Measurements from ENCODE around the gene PKD1L1. TPM values are rescaled to one million over a fixed set of nuclear protein-coding genes. Genes with fewer than 3 reads are reported as not detected.

The PKD1L1 gene
- total RNA-seq, 1 experiment from 2014 or later, result 0.24 TPM

DNA sequence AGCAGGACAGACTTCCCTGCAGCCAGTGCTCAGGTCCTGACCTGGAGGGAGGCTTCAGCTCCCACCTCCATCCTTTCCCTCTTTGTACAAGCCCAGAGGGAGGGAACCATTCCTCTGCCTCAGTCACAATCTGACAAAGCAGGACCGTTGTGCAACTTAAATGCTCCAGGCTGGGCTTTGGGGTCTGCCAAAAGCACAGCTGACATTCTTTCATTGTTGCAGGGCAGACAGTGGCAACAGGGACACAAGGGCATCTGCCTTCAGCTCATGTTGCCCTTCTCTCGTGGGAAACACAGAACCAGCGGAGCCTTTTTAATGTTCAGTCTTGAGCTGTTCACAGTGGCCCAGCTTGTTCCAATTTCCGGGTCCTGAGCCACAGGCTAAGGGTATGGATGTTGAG, 210.7 kb downstream of the PKD1L1 start:
- CTCF ChIA-PET, result interaction anchor here (1.0 kb wide), 1 partner anchor 12 kb away, joined by 3 read pairs; no protein-coding TSS in a partner anchor
- Mint-ChIP-seq H3K27me3 (ENCODE audit: unreplicated experiment) (no peaks in the 10 kb centered on the region), H3K4me1 (ENCODE audit: low read depth, unreplicated experiment) (peaks cover 21% of the 10 kb centered on the region), H3K4me3 (ENCODE audit: low read depth, unreplicated experiment) (no peak overlapping the region), H3K9me3 (ENCODE audit: low read depth, unreplicated experiment) (no peaks in the 10 kb centered on the region), H3K27ac (ENCODE audit: unreplicated experiment) (no peak overlapping the region), H3K36me3 (ENCODE audit: insufficient read depth, unreplicated experiment) (no peaks in the 10 kb centered on the region)
- no peak for TF ChIP-seq CTCF (IDR thresholded peaks at IDR 0.05; ENCODE audit: unreplicated experiment)
- no TSS peak for BruUV-seq (replicated peaks)
- intact Hi-C loops (cut with micrococcal nuclease; ENCODE audit: unreplicated experiment), result no loop called here
- no peak for DNase-seq

- no TSS peak for BruUV-seq (replicated peaks)
- no peak overlapping the region for H3K4me3 Mint-ChIP-seq (ENCODE audit: low read depth, unreplicated experiment)
- no peaks in the 10 kb centered on the region for H3K27me3 Mint-ChIP-seq (ENCODE audit: unreplicated experiment)
- no peak for DNase-seq
- H3K36me3 Mint-ChIP-seq (ENCODE audit: insufficient read depth, unreplicated experiment), result no peaks in the 10 kb centered on the region
- H3K9me3 Mint-ChIP-seq (ENCODE audit: low read depth, unreplicated experiment), result no peaks in the 10 kb centered on the region
- H3K27ac Mint-ChIP-seq (ENCODE audit: unreplicated experiment), result no peak overlapping the region
- CTCF ChIA-PET, result interaction anchor here (0.6 to 1.7 kb wide), 3 partner anchors 9 to 292 kb away, joined by 3 to 7 read pairs (median 4); no protein-coding TSS in a partner anchor
- no peak for TF ChIP-seq CTCF (IDR thresholded peaks at IDR 0.05; ENCODE audit: unreplicated experiment)
- H3K4me1 Mint-ChIP-seq (ENCODE audit: low read depth, unreplicated experiment), result peaks cover 21% of the 10 kb centered on the region
- intact Hi-C loops (cut with micrococcal nuclease; ENCODE audit: unreplicated experiment), result no loop called here
These were observed 212.6 kb downstream of the PKD1L1 start for GRCh38 chr7:47735431-47736345.

GRCh38 chr7:47734949-47735291, 213.3 kb downstream of the PKD1L1 start:
- intact Hi-C loops (cut with micrococcal nuclease; ENCODE audit: unreplicated experiment), result no loop called here
- BruUV-seq (replicated peaks), result no TSS peak
- Mint-ChIP-seq H3K36me3 (ENCODE audit: insufficient read depth, unreplicated experiment) (no peaks in the 10 kb centered on the region), H3K9me3 (ENCODE audit: low read depth, unreplicated experiment) (no peaks in the 10 kb centered on the region), H3K4me3 (ENCODE audit: low read depth, unreplicated experiment) (peak overlapping the region; percentile 5), H3K27ac (ENCODE audit: unreplicated experiment) (no peak overlapping the region), H3K27me3 (ENCODE audit: unreplicated experiment) (no peaks in the 10 kb centered on the region), H3K4me1 (ENCODE audit: low read depth, unreplicated experiment) (peaks cover 27% of the 10 kb centered on the region)
- CTCF ChIA-PET, result interaction anchor here (0.6 to 1.7 kb wide), 3 partner anchors 8 to 28 kb away, joined by 3 to 4 read pairs (median 4); no protein-coding TSS in a partner anchor
- DNase-seq, result no peak
- no peak for TF ChIP-seq CTCF (IDR thresholded peaks at IDR 0.05; ENCODE audit: unreplicated experiment)

GRCh38 chr7:47734287-47734948, 213.8 kb downstream of the PKD1L1 start:
- Mint-ChIP-seq H3K27ac (ENCODE audit: unreplicated experiment) (peak overlapping the region; percentile 17), H3K4me3 (ENCODE audit: low read depth, unreplicated experiment) (peak overlapping the region; percentile 5), H3K27me3 (ENCODE audit: unreplicated experiment) (no peaks in the 10 kb centered on the region), H3K36me3 (ENCODE audit: insufficient read depth, unreplicated experiment) (no peaks in the 10 kb centered on the region), H3K4me1 (ENCODE audit: low read depth, unreplicated experiment) (peaks cover 29% of the 10 kb centered on the region), H3K9me3 (ENCODE audit: low read depth, unreplicated experiment) (no peaks in the 10 kb centered on the region)
- no peak for TF ChIP-seq CTCF (IDR thresholded peaks at IDR 0.05; ENCODE audit: unreplicated experiment)
- DNase-seq, result no peak
- BruUV-seq (replicated peaks), result no TSS peak
- intact Hi-C loops (cut with micrococcal nuclease; ENCODE audit: unreplicated experiment), result no loop called here
- CTCF ChIA-PET, result interaction anchor here (0.6 to 1.7 kb wide), 3 partner anchors 8 to 29 kb away, joined by 3 to 4 read pairs (median 4); no protein-coding TSS in a partner anchor

Data from Calu3 (cell line).